Activated naive CD4-positive, alpha-beta T cell treated with anti-CD3 and anti-CD28 coated beads, Interleukin-2, amount 50 U/mL, for 16 hours (primary cell): ENCODE data around the gene USE1.
A peak's percentile ranks its signal among the peaks of the same experiment; 100 is the strongest.

ENCODE experiments used
- DNase-seq: peaks from one replicate; pipeline ENCODE4 v3.0.0-alpha.2; 2020

USE1 gene

DNA sequence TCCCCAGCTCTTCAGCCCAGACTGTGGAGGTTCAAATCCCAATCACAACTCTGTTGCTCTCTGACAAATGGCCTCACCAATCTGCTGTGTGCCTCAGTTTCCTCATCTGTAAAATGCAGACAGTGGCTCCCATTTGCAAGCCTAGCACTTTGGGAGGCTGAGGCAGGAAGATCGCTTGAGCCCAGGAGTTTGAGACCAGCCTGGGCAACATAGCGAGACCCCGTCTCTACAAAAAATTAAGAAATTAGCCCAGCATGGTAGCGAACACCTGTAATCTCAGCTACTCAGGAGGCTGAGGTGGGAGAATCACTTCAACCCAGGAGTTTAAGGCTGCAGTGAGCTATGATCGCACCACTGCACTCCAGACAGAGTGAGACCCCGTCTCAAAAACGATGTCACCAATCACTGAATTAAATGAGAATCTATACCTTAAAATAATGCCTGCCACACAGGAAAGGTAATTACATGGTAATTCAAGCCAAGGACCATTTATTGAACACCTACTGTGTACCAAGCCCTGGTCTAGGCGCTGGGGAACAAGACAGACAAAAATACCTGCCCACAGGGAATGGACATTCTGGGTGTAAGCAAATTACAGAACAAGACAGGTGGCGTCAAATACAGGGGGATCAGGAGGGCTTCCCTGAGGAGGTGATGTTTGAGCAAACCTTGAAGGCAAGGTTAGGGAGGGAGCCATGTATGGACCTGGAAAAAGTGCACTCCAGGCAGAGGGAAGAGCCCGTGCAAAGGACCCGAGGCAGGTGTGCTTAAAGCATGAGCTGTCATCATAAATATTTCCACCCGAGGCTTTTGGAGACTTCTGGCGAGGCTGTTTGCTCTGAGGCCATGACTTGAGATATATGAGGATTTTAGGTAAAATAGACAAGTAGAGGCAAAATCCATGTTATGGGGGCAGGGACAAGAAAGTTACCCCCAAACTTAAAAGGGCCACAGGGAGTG is 22.9 kb downstream of the USE1 start:
- DNase-seq = no peak

DNA sequence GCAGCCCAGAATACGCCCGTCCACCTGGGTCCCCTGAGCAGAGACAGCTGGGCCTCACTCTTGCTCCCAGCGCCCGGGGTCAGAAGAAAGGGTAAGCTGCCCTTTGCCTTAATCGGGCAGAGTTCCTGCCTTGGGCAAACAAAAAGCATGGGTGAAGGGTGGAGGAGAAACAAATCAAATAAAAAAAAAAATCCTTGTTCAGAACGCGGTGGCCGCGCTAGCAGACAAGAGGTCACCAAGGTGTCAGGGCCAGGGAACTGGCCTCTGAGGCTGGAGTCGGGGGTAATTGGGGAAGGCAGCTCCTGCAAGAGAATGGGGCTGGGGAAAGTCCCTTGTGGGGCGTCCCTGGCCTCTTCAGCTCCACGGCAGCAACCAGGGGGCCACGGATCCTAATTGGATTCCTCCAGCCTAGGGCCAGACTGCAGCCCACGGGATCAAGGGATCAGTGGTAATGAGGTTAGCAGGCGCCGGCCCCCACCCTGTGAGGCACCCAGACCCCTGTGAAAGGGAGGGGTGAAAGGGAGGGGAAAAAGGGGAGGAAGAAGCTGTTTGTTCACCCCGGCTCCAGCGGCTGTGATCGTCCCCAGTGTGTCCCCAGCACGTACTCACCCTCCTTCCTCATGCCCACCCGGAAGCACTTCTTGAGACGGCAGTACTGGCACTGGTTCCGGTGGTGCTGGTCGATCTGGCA is 25.1 kb downstream of the USE1 start:
- DNase-seq = no peak

DNA sequence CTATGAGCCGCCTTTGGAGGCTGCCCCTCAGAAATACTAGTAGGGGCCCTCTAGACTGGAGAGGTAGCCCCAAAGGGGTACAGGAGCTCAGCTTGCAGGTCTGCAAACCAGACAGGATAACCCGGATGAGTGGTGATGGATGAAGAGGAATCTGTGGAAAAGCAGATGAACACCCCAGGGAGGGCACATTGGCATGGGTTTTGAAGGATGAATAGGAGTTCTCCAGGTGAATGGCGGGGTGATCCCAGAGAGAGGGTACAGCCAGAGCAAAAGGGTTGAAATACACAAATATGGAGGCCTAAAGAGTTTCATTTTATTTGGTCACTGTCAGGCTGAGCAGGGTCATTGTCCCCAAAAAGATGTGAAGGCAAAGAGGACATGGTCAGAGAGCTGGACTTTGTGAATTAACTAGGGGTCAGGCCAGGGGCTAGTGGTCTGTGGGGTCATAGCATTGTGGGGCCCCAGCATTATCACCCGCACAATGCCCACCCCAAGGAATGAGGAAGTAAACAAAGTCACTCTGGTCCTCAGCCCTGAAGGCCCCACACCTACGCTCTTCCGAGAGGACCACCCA is 25.8 kb downstream of the USE1 start:
- no peak for DNase-seq

DNA sequence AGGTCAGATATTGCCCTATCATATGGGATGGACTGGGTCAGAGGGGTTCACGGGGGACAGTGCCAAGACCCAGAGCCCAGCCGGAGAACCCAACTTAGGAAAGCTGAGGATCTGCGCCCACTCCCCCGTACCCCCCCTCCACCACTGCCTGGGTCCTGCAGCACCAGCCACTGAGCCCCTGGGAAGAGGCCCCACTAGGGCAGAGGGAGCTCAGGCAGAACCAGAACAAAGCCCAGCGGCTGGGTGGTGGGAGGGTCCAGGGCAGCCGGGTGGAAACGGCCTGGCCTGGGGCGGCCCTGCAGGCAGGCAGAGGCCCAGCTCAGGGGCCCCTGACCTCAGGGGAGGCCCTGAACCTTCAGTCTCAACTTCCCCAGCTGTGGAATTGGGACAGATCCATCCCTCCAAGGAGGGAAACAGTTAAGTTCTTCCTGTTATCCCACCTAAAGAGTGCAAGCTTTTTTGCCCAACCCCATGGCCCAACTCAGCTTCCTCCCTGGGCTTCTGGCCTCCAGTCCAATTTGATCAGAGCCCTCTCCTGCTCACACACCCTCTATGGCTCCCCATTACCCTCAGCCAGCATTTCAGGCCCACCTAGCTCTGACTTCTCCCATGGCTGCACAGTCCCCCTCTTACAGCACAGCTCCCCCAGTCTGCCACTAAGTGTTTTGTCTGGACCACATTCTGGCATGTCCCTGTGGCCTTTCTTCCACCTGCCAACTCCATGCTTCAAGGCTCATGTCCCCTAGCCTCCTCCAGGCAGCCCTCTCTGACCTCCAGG is 27.5 kb downstream of the USE1 start:
- DNase-seq = no peak

DNA sequence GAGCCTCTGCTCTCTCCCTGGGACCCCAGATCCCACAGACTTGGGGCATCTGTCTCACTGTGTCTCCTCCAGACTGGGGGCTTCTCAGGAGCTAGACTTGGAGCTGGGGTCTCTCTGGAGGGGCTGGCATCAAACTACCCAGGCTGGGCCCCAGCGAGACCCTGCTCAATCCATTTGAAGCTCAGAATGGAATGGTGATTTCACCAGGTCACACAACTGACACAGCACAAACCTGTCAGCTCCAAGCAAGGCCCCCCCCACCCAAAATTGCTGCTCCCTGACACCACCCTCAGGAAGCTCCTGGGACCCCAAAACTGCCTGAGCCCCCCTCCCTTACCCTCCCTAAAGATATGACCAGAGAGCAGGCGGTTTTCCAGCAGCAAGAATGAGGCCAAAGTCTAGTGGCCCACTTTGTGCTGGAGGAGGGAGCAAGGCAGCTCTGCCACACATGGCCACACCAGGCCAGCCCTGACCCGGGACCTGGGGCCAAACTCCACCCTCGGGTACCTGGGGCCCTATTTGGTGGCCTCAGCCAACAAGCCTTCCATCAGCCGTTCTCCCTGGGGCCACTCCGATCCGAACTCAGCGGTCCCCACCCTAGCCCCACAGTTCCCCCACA is 28.2 kb downstream of the USE1 start:
- no peak for DNase-seq

DNA sequence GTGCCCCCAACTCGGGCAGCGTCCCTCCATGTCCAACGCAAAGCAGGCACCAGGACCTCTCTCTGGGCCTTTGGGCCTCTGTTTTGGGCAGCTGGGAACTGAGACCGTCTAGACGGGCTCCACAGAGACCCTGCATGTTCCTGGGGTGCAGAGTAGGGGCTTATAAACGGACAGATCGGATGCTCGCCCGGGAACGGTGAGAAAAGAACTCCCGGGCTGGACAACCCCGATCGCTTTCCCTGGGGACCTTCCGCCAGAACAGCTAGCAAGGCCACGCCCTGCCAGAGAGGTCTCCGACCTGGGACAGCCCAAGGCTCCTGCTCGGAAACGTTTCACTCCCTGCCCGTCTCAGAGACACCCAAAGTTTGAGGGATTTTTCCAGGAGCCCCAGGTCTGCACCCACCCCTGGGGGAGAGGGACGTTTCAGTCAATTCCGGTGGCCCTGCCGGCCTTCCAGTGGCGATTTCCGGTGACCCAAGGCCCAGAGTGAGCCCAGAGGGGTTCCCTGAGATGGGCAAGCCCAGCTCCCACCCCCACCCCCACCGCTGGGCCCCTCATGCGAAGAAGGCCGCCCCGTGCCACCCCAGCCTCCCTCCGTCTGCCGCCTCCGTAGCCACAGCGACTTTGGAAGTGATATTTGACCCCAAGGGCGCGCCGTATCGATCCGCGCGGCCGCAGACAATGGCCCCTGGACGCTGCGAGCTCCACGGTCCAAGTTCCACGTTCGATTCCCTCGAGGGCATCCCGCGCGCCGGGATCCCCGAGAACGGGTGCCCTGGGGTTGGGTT is 28.9 kb downstream of the USE1 start:
- no peak for DNase-seq

DNA sequence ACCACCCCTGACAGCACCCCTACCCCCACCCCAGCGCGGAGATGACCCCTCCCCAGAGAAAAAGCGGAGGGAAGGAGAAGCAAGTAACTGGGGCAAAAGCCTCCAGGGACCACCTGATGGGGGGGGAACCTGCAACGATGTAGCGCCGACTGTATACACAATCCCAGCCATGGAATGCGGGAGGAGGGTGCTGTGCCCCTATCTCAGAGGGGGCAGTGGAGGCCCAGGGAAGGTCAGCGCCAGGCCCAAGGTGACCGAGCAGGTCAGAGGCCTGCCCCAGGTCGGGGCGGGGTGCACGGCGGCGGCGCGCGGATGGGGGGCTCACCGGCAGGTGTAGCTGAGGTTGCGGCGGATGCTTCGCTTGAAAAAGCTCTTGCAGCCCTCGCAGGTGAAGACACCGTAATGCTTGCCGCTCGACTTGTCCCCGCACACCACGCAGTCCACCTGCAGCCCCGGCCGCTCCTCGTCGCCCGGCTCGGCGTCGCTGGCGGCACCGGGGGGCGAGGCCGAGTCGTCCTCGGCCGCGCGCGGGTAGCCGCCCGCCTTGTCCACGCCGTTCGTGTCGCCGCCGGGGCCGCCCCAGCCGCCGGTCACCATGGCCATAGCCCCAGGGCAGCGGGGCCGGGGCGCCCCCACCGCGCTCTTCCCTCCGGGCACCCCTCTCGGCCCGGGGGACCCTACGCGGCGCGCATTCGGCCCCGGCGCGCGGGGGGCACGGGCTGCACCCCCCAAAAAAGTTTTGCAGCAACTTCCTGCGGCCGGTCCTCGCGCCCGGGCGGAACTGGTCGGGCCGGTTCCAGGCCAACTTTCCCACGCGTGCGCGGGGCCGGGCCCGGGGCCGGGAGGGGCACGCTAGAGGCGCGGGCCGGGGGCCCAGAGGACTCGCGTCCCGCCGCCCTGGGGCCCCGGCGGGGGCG is 29.7 kb downstream of the USE1 start:
- no peak for DNase-seq

DNA sequence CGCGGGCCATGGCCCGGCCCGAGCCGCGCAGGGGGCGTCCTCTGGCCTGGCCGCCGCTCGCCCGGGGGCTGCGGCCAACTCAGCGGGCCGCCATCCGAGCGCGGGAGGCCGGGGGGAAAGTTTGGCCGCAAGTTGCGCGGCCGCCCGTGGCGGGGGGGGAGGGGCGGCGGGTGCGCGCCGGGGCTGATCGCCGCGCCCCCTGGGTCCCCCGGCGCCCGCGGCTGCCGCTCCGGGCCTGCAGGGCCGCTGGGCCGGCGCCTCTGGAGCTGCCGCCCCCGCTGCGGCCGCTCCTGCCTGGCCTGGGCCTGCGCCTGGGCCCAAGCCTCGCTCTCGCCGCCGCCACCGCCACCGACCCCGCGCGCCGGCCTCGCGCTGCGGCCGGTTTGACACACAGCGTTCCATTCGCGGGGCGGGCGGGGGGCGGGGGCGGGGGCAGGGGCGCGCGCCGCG is 30.4 kb downstream of the USE1 start, which contains the start of gene NR2F6:
TSS of gene NR2F6 (minus strand) at position 385 of the 450 bp plus-strand sequence. CDS start 699 bp downstream, outside the sequence.
- no peak for DNase-seq

DNA sequence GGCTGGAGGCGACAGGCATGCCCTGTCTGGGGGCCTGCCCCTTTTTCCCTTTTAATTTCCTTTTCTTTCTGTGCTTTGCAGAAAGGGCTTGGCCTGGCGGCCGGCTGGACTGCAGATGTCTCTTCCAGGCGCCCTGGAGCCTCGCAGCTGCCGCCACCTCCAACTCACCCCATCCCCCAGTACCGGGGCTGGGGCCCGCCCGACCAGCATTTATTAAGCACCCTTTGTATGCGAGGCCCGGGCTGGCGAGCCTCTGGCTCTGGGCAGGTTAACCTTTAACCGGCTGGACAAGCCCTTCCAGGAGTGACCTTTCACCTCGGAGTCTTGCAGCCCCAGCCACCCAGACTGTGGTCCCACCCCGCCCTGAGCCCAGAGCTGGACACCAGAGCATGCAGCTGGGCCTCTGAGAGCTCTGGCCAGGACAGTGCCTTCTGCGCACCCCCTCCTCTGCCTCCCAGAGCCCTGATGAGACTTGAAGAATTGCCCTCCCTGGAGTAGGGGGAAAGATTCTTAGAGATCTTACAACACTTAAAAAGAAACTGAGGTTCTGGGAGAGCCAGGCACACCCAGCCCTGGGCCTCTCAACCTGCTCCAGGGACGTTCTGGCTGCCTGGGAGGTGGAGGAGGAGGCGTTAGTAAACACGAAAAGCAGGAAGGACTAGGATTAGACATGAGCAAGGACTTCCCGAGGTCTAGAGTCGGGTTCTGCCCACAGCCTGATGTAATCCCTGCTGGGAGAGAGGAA is 31.7 kb downstream of the USE1 start:
- no peak for DNase-seq

DNA sequence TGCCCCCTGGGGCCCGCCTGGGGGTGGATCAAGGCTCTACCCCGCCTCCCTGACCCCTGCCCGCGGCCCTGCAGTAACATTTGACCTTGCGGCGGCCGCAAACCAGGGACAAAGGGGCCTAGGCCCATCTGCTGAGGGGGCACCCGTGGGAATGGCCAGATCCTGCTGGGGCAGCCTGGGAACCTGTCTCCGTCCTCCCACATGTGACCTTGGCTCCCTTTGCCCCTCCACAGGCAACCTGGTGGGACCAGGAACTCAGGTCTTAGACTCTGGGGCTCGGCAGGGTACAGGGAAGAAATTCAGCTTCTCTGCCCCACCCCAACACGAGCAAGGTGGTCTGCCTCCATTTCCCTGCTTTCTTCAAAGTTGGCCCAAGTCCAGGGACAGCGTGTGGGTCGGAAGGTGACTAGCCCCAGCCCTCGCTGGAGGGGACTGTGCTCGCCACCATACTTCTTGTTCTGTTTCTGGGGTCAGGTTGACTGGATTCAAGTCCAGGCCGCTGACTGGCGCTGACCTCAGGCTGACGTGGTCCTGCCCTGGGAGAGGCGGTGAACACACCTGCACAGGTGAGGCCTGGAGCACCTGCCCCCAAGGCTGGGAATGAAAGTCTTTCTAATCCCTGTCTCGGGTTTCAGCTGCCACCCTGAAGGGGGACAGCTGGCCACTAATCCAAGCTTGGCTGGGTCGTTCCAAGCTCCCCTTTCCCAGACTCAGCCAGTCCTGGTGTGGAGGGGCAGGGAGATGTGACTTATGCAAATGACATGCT is 33.0 kb downstream of the USE1 start:
- DNase-seq = no peak

DNA sequence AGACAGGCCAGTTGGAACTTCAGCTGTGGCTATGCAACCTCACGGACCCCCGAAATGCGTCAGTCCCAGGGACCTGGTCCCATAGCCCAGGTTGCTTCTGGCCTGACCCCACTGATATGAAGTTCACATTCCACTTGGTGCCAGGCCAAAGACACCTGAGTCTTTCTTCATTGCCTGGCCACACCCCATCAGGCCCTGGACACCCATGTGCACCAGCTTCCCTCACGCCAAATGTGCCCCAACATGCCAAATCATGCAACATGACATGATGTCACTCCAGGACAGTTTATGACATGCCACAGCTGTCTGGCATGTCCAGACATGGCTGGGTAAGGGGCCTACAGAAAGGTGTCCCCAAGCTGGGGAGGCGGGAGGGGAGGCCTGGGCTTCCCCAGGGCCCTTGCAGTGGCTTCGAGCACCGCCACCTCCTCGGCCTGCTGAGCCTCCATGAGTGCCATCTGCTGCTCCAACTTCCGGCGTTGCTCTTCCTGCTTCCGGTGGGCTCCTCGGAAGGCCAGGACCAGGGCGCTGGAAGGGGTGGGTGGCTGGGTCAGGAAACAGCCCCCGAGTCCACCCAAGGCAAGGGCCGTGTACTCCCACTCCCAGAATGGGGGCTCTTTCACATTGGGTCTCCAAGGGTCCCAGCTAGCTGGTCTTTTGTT is 34.9 kb downstream of the USE1 start:
- DNase-seq = no peak

DNA sequence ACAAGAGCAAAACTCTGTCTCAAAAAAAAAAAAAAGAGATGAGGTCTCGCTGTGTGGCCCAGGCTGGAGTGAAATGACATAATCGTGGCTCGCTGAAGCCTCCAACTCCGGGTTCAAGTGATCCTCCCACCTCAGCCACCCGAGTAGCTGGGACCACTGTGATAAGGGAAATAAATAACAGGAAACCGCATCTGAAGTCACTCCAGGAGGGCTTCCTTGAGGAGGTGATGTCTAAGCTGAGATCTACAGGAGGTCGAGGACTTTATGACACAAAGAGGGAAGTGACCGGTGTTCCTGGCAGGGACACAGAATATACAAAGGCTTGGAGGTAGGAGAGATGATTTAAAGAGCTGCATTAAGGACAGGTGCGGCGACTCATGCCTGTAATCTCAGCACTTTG is 39.5 kb downstream of the USE1 start:
- DNase-seq = no peak

DNA sequence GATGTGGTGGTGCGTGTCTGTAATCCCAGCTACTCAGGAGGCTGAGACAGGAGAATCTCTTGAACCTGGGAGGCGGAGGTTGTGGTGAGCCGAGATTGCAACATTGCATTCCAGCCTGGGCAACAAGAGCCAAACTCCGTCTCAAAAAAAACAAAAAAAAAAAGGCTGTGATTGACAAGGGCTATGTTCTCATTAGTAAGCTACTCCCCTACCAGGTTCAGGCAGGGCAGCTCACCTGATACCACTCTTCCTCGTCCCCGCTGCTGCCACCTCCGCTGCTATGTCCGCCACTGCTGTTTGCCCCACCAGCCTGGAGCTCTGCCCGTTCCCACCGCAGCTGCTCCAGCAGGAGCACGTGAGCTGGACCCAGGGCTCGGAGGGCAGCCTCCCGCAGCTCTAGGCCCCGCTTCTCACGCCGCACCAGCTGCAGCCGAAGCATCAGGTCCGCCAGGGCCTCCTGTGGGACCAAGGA is 40.0 kb downstream of the USE1 start:
- DNase-seq = no peak

DNA sequence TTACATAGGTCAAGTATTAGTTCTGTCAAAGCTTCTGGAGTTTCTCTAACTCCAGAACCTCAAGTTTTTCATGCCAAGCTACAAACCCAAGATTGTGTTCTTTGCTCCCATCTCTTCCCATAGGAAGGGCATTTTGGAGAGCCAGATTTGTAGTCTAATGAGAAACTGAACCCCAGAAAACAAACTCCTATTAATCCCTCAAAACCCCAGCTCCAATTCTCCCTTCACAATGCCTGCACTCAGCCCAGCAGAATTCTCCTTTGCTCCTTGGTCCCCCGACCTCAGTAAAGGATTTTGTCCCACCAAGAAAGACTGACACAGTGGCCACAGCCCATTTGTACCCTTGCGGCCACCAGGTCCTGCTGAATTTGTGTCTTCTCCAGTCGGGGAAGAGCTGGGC is 41.0 kb downstream of the USE1 start:
- DNase-seq = no peak

DNA sequence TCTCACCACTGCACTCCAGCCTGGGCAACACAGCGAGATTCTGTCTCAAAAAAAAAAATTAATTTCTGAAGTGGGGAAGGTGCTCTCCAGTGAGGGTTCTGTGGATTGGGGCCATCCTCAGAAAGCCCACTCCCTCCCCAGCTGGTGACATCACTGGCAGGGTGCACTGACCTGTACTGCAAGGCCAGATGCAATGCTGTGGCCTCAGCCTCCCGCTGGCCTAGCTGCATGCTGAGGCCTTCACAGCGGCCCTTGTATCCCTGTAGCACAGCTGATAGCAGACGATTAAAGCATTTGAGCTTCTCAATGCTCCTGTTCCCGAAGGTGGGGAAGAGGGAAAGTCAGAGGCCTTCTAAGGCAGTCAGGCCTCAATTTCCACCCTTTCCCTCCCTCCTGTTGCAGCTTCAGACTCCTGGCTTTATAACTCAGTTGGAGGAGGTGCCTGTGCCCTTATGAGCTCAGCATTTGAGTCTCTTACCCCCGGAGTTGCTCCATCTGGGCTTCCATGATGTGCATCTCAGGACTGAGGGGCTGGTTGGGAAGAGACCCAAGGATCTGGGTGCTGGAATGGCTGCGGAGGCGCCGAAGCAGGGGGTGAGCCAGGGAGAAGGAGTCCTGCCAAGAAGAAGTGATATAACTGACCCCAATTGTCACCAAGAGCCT is 44.1 kb downstream of the USE1 start:
- no peak for DNase-seq

DNA sequence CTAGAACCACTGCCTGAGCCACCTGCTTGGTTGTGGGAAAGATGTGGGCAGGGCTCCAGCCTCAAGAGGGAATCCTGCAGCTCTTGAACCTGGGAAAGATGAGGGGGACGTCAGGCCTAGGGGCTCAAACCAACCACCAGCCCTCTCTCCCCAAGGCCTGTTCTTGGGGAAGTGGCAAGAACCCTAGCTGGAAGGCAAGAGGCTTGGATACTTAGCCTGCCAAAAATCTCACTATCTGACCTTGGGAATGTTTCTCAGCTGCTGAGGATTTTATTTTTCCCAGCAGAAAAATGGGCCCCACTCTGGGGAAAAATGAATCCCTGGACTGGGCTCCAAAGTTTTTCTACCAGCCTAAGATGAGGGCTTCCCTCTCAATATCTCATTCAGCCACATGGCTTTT is 44.8 kb downstream of the USE1 start:
- no peak for DNase-seq

DNA sequence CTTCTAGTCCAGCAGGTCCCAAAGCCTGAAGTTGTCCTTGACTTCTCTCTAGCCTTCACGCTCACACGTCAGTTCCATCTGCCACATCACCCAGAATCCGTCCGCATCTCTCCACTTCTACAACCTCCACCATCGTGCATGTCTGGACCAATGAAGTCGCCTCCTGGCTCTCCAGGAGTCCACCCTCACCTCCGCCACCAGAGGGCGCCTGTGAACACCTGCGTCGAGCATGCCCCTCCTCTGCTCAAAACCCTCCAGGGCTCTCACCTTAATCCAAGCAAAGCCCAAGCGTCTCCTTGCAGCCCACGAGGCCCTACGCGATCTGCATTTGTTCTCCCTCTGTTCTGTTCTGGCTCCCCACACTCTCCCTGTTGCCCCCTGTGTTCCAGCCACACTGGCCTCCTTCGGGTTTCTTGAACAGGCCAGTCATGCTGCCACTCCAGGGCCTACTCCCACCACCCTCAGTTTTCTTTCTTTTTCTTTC is 45.7 kb downstream of the USE1 start:
- DNase-seq = peak; percentile 90
